ENCODE results near the gene ENTPD5. TPM values are rescaled to one million over a fixed set of nuclear protein-coding genes. Genes with fewer than 3 reads are reported as not detected.

The ENTPD5 gene, protein sequence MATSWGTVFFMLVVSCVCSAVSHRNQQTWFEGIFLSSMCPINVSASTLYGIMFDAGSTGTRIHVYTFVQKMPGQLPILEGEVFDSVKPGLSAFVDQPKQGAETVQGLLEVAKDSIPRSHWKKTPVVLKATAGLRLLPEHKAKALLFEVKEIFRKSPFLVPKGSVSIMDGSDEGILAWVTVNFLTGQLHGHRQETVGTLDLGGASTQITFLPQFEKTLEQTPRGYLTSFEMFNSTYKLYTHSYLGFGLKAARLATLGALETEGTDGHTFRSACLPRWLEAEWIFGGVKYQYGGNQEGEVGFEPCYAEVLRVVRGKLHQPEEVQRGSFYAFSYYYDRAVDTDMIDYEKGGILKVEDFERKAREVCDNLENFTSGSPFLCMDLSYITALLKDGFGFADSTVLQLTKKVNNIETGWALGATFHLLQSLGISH
- total RNA-seq: 10 to 100 TPM; 10.2 to 11.2 TPM

GRCh38 chr14:74018586-74019407, at the start of gene ENTPD5, which contains the start of gene BBOF1:
Gene ENTPD5 (minus strand): TSS chr14:74019288. CDS start chr14:73988102, 31,186 bp downstream.
Gene BBOF1 (plus strand): TSS chr14:74019349. CDS start chr14:74019479, 130 bp downstream.
- Mint-ChIP-seq H3K27ac (peak within 1 kb of the TSS; percentile 89), H3K4me3 (peak within 1 kb of the TSS; percentile 95), H3K9me3 (no peaks in the 10 kb centered on the region), H3K4me1 (ENCODE audit: low read depth) (peaks cover 5% of the 10 kb centered on the region), H3K36me3 (no peaks in the 10 kb centered on the region), H3K27me3 (no peaks in the 10 kb centered on the region)
- DNase-seq: peak; percentile 87
- CTCF ChIA-PET: interaction anchor here (0.8 kb wide), 1 partner anchor 84 kb away, joined by 3 read pairs; no protein-coding TSS in a partner anchor
- POLR2A ChIA-PET: interaction anchor here (0.7 to 2.0 kb wide), 10 partner anchors 8 to 528 kb away, joined by 3 to 10 read pairs (median 3); partner anchors contain the start of genes ACOT6, LIN52, RIOX1 and ZNF410
- intact Hi-C loops (cut with micrococcal nuclease): loop anchor here (1.0 to 5.0 kb wide), 5 partner anchors 66 to 256 kb away; partner anchors contain the start of genes ALDH6A1, COQ6, FAM161B and LIN52

GRCh38 chr14:74065746-74066575, 46.9 kb upstream of the ENTPD5 start:
- Mint-ChIP-seq H3K9me3 (no peaks in the 10 kb centered on the region), H3K4me3 (no peak overlapping the region), H3K4me1 (ENCODE audit: low read depth) (no peaks in the 10 kb centered on the region), H3K27me3 (no peaks in the 10 kb centered on the region), H3K36me3 (peaks cover 17% of the 10 kb centered on the region), H3K27ac (no peak overlapping the region)
- intact Hi-C loops (cut with micrococcal nuclease): no loop called here
- ChIA-PET CTCF (interaction anchor here (1.6 kb wide), 1 partner anchor 27 kb away, joined by 3 read pairs; no protein-coding TSS in a partner anchor), POLR2A (no interaction called here)
- no peak for DNase-seq

- intact Hi-C loops (cut with micrococcal nuclease): no loop called here
- H3K4me1 Mint-ChIP-seq (ENCODE audit: low read depth): no peaks in the 10 kb centered on the region
- CTCF ChIA-PET: no interaction called here
- POLR2A ChIA-PET: no interaction called here
- peaks cover 19% of the 10 kb centered on the region for H3K36me3 Mint-ChIP-seq
- no peaks in the 10 kb centered on the region for H3K27me3 Mint-ChIP-seq
- DNase-seq: no peak
- no peaks in the 10 kb centered on the region for H3K9me3 Mint-ChIP-seq
- H3K27ac Mint-ChIP-seq: no peak overlapping the region
- no peak overlapping the region for H3K4me3 Mint-ChIP-seq
Measured at GRCh38 chr14:74064883-74065282, 45.8 kb upstream of the ENTPD5 start.

- intact Hi-C loops (cut with micrococcal nuclease): no loop called here
- Mint-ChIP-seq H3K27me3 (no peaks in the 10 kb centered on the region), H3K4me3 (no peak overlapping the region), H3K9me3 (no peaks in the 10 kb centered on the region), H3K36me3 (peaks cover 22% of the 10 kb centered on the region), H3K4me1 (ENCODE audit: low read depth) (no peaks in the 10 kb centered on the region), H3K27ac (no peak overlapping the region)
- no peak for DNase-seq
- POLR2A ChIA-PET: no interaction called here
- CTCF ChIA-PET: no interaction called here
Measured at GRCh38 chr14:74064426-74064825, 45.3 kb upstream of the ENTPD5 start.

GRCh38 chr14:74062809-74063150, 43.7 kb upstream of the ENTPD5 start:
- POLR2A ChIA-PET: no interaction called here
- H3K4me1 Mint-ChIP-seq (ENCODE audit: low read depth): no peaks in the 10 kb centered on the region

GRCh38 chr14:74049876-74050495, 30.9 kb upstream of the ENTPD5 start:
- ChIA-PET POLR2A (no interaction called here), CTCF (no interaction called here)
- Mint-ChIP-seq H3K9me3 (no peaks in the 10 kb centered on the region), H3K27ac (no peak overlapping the region), H3K36me3 (no peaks in the 10 kb centered on the region), H3K4me1 (ENCODE audit: low read depth) (no peaks in the 10 kb centered on the region), H3K27me3 (no peaks in the 10 kb centered on the region), H3K4me3 (no peak overlapping the region)
- intact Hi-C loops (cut with micrococcal nuclease): loop anchor here (10.0 kb wide), 1 partner anchor 335 kb away; the partner anchor contains the start of gene PNMA1
- DNase-seq: no peak

More at GRCh38 chr14:74062809-74063150, 43.7 kb upstream of the ENTPD5 start:
- no peak for DNase-seq
- CTCF ChIA-PET: no interaction called here
- intact Hi-C loops (cut with micrococcal nuclease): no loop called here
- Mint-ChIP-seq H3K27ac (no peak overlapping the region), H3K36me3 (peaks cover 25% of the 10 kb centered on the region), H3K9me3 (no peaks in the 10 kb centered on the region), H3K4me3 (no peak overlapping the region), H3K27me3 (no peaks in the 10 kb centered on the region)

GRCh38 chr14:74048281-74048680, 29.2 kb upstream of the ENTPD5 start:
- CTCF ChIA-PET: no interaction called here
- no peaks in the 10 kb centered on the region for H3K27me3 Mint-ChIP-seq

GRCh38 chr14:74045522-74045921, 26.4 kb upstream of the ENTPD5 start:
- Mint-ChIP-seq H3K4me1 (ENCODE audit: low read depth) (no peaks in the 10 kb centered on the region), H3K4me3 (no peak overlapping the region), H3K27me3 (no peaks in the 10 kb centered on the region), H3K27ac (no peak overlapping the region), H3K36me3 (no peaks in the 10 kb centered on the region), H3K9me3 (no peaks in the 10 kb centered on the region)
- DNase-seq: no peak
- intact Hi-C loops (cut with micrococcal nuclease): loop anchor here (10.0 kb wide), 1 partner anchor 331 kb away; the partner anchor contains the start of gene PNMA1
- POLR2A ChIA-PET: no interaction called here
- CTCF ChIA-PET: no interaction called here

More at GRCh38 chr14:74048281-74048680, 29.2 kb upstream of the ENTPD5 start:
- Mint-ChIP-seq H3K27ac (no peak overlapping the region), H3K36me3 (no peaks in the 10 kb centered on the region), H3K4me3 (no peak overlapping the region), H3K9me3 (no peaks in the 10 kb centered on the region), H3K4me1 (ENCODE audit: low read depth) (no peaks in the 10 kb centered on the region)
- POLR2A ChIA-PET: no interaction called here
- intact Hi-C loops (cut with micrococcal nuclease): loop anchor here (10.0 kb wide), 1 partner anchor 333 kb away; the partner anchor contains the start of gene PNMA1
- no peak for DNase-seq

GRCh38 chr14:74042296-74042695, 23.2 kb upstream of the ENTPD5 start:
- DNase-seq: no peak
- no peaks in the 10 kb centered on the region for H3K36me3 Mint-ChIP-seq
- ChIA-PET POLR2A (no interaction called here), CTCF (no interaction called here)
- H3K4me3 Mint-ChIP-seq: no peak overlapping the region
- H3K27me3 Mint-ChIP-seq: no peaks in the 10 kb centered on the region
- H3K27ac Mint-ChIP-seq: no peak overlapping the region
- intact Hi-C loops (cut with micrococcal nuclease): loop anchor here (10.0 kb wide), 1 partner anchor 327 kb away; the partner anchor contains the start of gene PNMA1
- H3K9me3 Mint-ChIP-seq: no peaks in the 10 kb centered on the region
- H3K4me1 Mint-ChIP-seq (ENCODE audit: low read depth): no peaks in the 10 kb centered on the region

DNA sequence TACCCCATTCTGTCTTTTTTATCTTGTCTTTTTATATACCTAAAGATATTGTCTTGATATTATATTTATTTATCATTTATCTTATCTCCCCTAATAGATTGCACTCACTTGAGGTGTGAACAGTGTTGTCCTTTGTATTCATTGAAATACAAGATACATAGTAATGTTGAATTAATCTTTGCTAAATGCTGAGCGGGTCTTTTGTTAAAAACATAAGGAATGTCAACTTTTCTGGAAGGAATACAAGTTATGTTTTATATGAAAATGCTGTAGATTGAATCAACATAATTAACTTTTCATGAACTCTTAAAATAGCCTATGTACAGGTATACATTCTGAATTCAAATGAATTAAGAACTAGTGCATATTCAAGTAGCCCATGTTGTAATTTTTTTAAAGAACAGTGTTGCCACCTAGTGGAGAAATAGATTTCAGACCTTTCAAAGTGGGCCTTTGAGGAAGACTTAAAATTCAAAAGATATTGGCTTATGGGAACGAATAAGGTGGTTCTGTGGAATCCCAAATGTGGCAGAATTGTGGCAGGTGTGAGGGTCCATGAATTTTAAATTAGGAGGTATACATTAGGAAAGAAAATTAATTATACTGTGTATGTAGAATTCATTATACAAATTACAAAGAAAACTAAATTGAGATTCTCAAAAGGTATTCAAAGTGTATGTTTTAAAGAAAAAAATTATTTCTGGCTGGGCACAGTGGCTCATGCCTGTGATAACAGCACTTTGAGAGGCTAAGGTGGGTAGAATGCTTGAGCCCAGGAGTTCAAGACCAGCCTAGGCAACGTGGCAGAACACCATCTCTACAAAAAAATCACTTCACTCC, 19.2 kb upstream of the ENTPD5 start:
- no peak overlapping the region for H3K27ac Mint-ChIP-seq
- H3K4me1 Mint-ChIP-seq (ENCODE audit: low read depth): no peaks in the 10 kb centered on the region
- H3K4me3 Mint-ChIP-seq: no peak overlapping the region
- POLR2A ChIA-PET: no interaction called here
- intact Hi-C loops (cut with micrococcal nuclease): loop anchor here (5.0 kb wide), 1 partner anchor 86 kb away; the partner anchor contains the start of genes COQ6 and FAM161B
- CTCF ChIA-PET: interaction anchor here (0.6 to 1.4 kb wide), 3 partner anchors 28 to 993 kb away, joined by 3 read pairs; no protein-coding TSS in a partner anchor
- no peaks in the 10 kb centered on the region for H3K36me3 Mint-ChIP-seq
- H3K27me3 Mint-ChIP-seq: no peaks in the 10 kb centered on the region
- DNase-seq: no peak
- no peaks in the 10 kb centered on the region for H3K9me3 Mint-ChIP-seq
